ENCODE results near the gene IGFALS.

- TF ChIP-seq POLR2A (IDR thresholded peaks at IDR 0.05; ENCODE audit: low read depth, low read length) (peak; percentile 17), POLR2AphosphoS5 (IDR thresholded peaks at IDR 0.05; ENCODE audit: insufficient read depth, low read depth, low read length) (peak; percentile 30), JUN (IDR thresholded peaks at IDR 0.05; ENCODE audit: borderline replicate concordance, insufficient read depth, insufficient read length, low read depth) (no peak), EZH2 (IDR thresholded peaks at IDR 0.05; ENCODE audit: borderline replicate concordance, low read depth, low read length, severe bottlenecking) (no peak)
- TF ChIP-seq, protein P1, sequence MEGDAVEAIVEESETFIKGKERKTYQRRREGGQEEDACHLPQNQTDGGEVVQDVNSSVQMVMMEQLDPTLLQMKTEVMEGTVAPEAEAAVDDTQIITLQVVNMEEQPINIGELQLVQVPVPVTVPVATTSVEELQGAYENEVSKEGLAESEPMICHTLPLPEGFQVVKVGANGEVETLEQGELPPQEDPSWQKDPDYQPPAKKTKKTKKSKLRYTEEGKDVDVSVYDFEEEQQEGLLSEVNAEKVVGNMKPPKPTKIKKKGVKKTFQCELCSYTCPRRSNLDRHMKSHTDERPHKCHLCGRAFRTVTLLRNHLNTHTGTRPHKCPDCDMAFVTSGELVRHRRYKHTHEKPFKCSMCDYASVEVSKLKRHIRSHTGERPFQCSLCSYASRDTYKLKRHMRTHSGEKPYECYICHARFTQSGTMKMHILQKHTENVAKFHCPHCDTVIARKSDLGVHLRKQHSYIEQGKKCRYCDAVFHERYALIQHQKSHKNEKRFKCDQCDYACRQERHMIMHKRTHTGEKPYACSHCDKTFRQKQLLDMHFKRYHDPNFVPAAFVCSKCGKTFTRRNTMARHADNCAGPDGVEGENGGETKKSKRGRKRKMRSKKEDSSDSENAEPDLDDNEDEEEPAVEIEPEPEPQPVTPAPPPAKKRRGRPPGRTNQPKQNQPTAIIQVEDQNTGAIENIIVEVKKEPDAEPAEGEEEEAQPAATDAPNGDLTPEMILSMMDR (IDR thresholded peaks at IDR 0.05; ENCODE audit: extremely low read depth in 1 of 2, insufficient read depth in 1 of 2, low read depth in 1 of 2, low read length in 2 of 2): no peak
These were observed 15.9 kb downstream of the IGFALS start for GRCh38 chr16:1777375-1778199.

Data from endothelial cell of umbilical vein (primary cell).